HG03175 (cell line): ENCODE measurements around the gene RPL29.
"Not testable (repeated sequence)": the region's sequence is repeated elsewhere in the genome, so short reads cannot be mapped to it uniquely, and the experiment has no call there.

ENCODE experiments used
- ATAC-seq: cut with Tn5 transposase; IDR thresholded peaks from one replicate; pipeline ENCODE4 v1.9.1; 2021; ENCODE audit warnings: mild to moderate bottlenecking, moderate library complexity; ENCODE audit not compliant: unreplicated experiment

The RPL29 gene

DNA sequence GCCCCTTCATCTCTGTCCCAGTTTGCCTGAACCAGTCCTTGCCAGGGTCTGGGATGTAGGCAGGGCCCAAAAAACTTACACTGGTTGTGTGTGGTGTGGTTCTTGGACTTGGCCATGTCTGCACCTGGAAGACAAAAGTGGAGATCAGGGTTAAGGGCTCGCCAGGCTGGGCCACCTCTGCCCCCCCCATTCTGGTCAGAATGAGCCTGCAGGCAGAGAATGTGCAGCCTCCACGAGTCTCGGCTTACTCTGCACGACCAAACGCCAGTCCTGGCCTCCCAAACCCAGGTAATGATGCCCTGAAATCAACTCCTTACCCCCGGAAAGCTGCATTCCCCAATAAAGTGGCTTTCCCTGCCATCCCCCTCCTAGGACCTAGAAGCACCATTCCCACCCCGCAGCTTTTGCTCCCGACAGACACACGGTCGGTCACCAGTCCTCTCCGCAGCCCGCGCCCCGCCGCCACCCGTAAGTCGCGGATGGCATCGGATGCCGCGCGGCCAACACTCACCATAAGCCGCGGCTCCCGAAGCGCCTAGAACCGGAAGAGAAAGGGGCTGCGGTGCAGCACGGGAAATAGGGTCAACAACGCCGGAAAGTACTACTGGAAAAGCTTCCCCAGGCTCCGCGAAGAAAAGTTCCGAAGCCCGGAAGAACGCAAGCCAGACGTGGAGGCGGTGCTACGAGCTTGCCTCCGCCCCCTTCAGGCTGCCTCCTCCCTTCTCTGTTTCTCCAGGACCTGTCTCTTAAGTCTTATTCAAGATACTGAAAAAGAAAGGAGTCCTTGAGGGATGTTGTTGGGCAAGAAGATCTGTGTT lies at the start of gene RPL29:
RPL29 (minus strand) TSS at position 550 of the 818 bp plus-strand sequence; CDS start at position 116, 434 bp downstream.
- peak; percentile 93 for ATAC-seq

- ATAC-seq: no peak
Observed at GRCh38 chr3:52044869-52045619, 49.3 kb upstream of the RPL29 start.

DNA sequence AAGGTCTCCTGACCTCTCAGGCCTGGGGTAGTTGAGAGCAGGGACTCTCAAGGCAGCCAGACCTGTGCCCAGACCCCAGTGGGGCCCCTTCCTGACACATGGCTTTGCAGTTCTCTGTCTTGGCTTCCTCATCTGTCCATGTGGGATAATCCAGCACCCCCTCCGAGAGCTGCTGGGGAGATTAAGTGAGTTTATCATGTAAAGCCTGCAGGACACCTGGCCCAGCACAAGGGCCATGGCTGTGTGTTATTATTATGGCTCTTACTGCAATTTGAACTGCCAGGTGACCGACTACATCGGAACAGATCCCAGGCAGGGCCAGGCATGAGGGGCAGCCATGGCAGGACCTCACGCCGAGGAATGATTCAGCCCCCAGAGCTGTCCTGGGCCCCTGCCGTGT lies 48.1 kb upstream of the RPL29 start:
- ATAC-seq: no peak

DNA sequence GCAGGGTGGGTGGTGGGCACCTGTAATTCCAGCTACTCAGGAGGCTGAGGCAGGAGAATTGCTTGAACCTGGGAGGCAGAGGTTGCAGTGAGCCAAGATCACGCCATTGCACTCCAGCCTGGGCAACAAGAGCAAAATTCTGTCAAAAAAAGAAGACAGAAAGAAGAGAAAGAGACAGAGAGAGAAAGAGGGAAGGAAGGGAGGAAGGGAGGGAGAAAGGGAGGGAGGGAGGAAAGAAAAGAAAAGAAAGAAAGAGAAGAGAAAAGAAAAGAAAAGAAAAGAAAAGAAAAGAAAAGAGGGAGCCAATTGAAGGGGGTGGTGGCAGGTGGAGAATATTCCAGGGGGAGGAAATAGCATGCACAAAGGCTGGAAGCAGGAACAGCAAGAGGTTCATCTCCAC lies 47.3 kb upstream of the RPL29 start:
- ATAC-seq: not testable (repeated sequence)

GRCh38 chr3:52041118-52041731 lies 45.5 kb upstream of the RPL29 start:
- no peak for ATAC-seq

DNA sequence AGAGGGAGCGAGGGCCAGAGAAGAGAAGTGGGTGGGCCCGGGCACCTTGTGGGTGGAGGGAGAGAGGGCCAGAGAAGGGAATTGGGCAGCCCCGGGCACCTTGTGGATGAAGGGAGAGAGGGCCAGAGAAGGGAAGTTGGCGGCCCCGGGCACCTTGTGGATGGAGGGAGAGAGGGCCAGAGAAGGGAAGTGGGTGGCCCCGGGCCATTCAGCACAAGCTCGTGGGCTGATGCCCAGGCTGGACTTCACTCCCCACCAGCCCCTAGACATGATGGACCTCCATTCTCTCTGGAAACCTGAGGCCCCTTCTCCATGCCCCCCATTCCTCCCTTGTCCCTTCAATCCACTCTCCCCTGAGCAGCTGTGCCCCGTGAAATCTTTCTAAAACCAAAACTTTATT lies 44.9 kb upstream of the RPL29 start:
- ATAC-seq: no peak

DNA sequence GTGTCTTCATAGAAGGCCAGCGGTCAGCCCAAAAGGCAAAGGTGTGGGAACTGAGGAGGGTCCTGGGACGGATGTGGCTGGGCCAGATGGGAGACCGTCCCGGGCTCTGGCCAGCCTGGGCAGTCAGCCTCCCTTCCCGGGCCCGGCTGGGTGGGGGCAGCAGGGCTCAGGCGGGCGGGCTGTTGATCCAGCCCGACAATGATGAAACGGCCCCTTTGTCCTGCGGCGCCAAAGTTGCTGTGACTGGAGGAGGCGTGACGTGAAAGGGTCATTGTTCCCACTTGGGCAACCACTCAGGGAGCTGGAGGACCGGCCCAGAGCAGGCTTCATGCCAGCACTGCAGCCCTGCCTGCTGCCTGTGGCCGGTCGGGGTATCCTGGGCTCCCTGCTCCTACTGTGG lies 44.2 kb upstream of the RPL29 start:
- ATAC-seq: no peak

- no peak for ATAC-seq
Observed at GRCh38 chr3:52039426-52039825, 43.7 kb upstream of the RPL29 start.

- no peak for ATAC-seq
Observed at GRCh38 chr3:52038227-52038626, 42.5 kb upstream of the RPL29 start.

GRCh38 chr3:52037291-52037690 lies 41.6 kb upstream of the RPL29 start:
- ATAC-seq: no peak

GRCh38 chr3:52036829-52037228 lies 41.1 kb upstream of the RPL29 start:
- ATAC-seq: no peak

DNA sequence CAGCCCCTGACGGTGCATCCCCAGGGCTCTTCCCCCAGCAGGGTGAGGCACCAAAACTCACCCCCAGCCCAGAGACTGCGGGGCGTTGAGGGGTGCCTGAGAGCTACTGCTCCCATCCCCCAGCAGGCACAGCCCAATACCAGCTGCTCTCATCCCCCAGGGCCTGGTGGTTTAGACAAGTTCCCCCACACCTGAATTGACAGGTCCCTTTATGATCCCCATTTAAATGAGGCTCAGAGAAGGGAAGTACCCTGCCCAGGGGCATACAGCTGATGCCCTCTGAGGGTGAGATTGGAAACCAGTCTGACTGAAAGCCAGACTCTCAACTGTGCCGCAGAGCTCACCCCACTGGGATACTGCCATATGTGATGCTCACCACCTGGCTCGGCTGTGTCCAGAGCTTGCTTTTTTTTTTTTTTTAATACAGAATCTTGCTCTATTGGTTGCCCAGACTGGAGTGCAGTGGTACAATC lies 40.6 kb upstream of the RPL29 start:
- no peak for ATAC-seq

- ATAC-seq: no peak
Observed at GRCh38 chr3:52034651-52035050, 39.0 kb upstream of the RPL29 start.

DNA sequence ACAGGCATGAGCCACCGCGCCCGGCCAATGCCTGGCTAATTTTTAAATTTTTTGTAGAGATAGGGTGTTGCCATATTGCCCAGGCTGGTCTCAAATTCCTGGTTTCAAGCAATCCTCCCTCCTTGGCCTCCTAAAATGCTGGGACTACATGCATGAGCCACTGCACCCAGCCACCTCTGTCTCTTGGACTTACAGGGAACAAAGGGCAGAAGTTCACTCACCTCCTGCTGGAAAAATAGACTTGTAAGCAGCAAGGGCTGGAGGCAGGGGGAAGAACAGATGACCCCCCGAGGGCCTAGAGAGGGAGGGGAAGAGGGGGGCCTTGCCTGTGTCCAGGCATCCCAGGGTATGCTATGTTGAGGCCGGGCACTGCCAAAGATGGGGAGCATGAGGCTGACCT lies 38.5 kb upstream of the RPL29 start:
- no peak for ATAC-seq

GRCh38 chr3:52033748-52034147 lies 38.1 kb upstream of the RPL29 start:
- ATAC-seq: not testable (repeated sequence)

DNA sequence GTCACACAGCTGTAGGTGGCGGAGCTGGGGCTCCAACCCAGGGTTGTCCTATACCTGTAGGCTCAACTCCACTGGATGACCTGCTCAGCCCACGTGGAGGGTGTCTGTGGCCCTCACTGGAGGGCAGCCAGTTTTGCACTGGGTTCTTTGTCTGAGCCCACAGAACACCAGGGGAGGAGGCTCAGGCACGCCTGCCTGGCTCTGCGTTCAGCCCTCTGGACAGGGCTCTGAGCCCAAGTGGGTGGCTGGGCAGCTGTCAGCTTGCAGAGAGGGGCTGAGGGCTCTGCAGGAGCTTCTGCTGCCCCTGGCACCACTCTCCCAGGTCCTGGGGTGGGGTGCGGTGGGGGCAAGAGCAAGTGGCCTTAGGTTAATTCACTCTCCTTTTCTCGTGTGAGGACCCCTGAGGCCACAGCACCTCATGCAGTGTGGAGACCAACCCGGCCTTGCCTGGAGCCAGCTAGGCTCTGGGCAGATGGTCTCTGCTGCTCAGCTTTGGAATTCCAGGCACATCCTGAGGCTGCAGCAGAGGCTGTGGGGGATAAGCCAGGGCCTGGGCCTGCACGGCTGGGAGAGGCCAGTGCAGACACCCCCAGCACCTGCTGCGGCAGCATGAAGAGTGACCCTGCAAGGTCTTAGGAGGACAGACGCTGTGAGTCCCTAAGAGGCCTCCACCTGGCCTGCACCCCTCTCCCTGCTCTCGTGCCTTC lies 37.2 kb upstream of the RPL29 start:
- no peak for ATAC-seq

GRCh38 chr3:52031896-52032295 lies 36.2 kb upstream of the RPL29 start:
- no peak for ATAC-seq

DNA sequence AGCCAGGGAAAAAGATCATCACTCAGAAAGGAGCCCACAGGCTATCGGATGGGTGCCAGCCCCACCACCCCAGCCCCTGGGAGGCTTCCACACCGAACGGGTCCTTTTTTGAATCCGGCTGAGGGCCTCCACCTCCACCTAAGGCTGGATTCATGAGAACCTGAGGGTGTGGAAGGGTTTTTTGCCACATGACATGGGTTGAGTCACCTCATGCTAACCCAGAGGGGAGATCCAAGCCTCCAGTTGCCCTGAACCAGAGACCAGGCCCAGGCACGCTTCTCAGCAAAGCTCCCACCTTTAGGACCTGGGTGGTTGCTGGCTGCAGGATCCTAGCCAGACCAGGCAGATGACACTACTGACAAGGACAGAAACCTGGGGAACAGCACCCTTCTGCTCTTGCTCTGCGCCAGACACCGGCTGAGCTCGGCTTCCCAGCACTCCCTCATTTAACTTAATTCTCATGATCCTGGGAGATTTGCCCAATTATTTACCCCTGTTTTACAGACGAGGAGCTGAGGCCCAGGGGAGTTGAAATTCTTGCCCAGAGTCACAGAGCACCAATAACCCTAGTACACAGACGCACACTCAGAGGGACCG lies 35.1 kb upstream of the RPL29 start:
- ATAC-seq: no peak

GRCh38 chr3:52029535-52029934 lies 33.8 kb upstream of the RPL29 start:
- no peak for ATAC-seq

- ATAC-seq: no peak
Observed at GRCh38 chr3:52029053-52029452, 33.4 kb upstream of the RPL29 start.

DNA sequence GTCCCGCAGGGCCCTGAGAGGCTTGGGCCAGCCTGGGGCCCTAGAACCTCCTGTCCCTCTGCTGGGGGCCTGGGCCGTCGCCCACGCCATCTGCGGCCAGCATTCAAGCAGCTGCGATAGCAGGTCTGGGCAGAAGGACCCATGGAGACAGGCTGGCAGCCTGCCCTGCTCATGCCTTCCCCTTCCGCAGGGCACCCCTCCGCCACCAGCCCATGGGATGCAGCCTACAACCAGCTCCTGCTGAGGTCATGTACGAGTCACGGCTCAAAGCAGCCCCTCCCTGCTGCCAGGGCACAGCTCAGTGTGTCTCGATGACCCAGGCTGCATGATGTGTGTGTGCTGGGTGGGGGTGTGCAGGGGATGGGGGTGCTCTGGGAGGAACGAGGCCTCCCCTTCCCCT lies 32.9 kb upstream of the RPL29 start:
- ATAC-seq: no peak
